K562 (cell line): ENCODE results near the gene LY6G6D. TPM values are rescaled to one million over a fixed set of nuclear protein-coding genes. Genes with fewer than 3 reads are reported as not detected.

Source experiments
- ADNP ChIP-seq: fragments of 200-800 bp; sonication (Bioruptor generic); IDR thresholded peaks from 2 replicates; pipeline ENCODE4 v1.6.1; 2016; ENCODE audit warnings: missing genetic modification characterization, missing compliant biosample characterization
- ARID2 ChIP-seq: fragments of 450-650 bp; IDR thresholded peaks from 2 replicates; pipeline ENCODE4 v1.6.1; 2017; ENCODE audit warnings: antibody characterized with exemption, mild to moderate bottlenecking
- HDGF ChIP-seq: fragments of 450-650 bp; IDR thresholded peaks from 2 replicates; pipeline ENCODE4 v1.6.1; 2016
- HNRNPLL ChIP-seq: fragments of 200-400 bp; formaldehyde crosslinking; IDR thresholded peaks from 2 replicates; pipeline ENCODE4 v1.6.1; 2017; ENCODE audit warnings: low read length, low read depth, mild to moderate bottlenecking; ENCODE audit not compliant: poor library complexity, severe bottlenecking
- KHSRP ChIP-seq: fragments of 450-650 bp; IDR thresholded peaks from 2 replicates; pipeline ENCODE4 v1.6.1; 2017
- NFIX ChIP-seq: fragments of 250-450 bp; sonication (Bioruptor Pico); IDR thresholded peaks from 2 replicates; pipeline ENCODE4 v1.4.0; 2020; ENCODE audit warnings: low read depth, mild to moderate bottlenecking, moderate library complexity
- POLR3G ChIP-seq: IDR thresholded peaks from 2 replicates; pipeline ENCODE4 v1.6.1; 2011; ENCODE audit not compliant: insufficient read length, insufficient replicate concordance; ENCODE audit errors: extremely low read depth
- RAD51 ChIP-seq: fragments of 450-650 bp; IDR thresholded peaks from 2 replicates; pipeline ENCODE4 v1.7.1; 2016; ENCODE audit warnings: low read depth, mild to moderate bottlenecking, borderline replicate concordance
- SUPT5H ChIP-seq: fragments of 450-650 bp; IDR thresholded peaks from 2 replicates; pipeline ENCODE4 v1.6.1; 2016
- TEAD1 ChIP-seq, 2 experiments: fragments of 450-650 bp in 1 of 2; sonication (generic) in 1 of 2; formaldehyde crosslinking; IDR thresholded peaks; 2 replicates each; pipeline versions ENCODE4 v1.4.0 to v1.8.0; 2020 to 2022; ENCODE audit warnings: mild to moderate bottlenecking in 2 of 2, missing genetic modification reagents in 1 of 2
- ZNF551 ChIP-seq: fragments of 250-450 bp; sonication (Bioruptor Pico); IDR thresholded peaks from 2 replicates; pipeline ENCODE4 v1.5.0; 2021; ENCODE audit warnings: mild to moderate bottlenecking, moderate library complexity
- polyA plus RNA-seq, 8 experiments: library from polyadenylated mRNA; depleted of rRNA in 4 of 8; stranded (reverse) in 5 of 8; unstranded in 3 of 8; fragments of >200 nt; fragmentation: Nextera tagmentation in 2 of 8; fragmentation: Illumina TruSeq in 1 of 8; extraction: Ambion mirVana in 2 of 8; extraction: Trizol in 1 of 8; gene quantifications; 2 replicates each; pipeline versions ENCODE4 v1.2.1 to v1.2.3, GENCODE V29; 2011 to 2014; ENCODE audit warnings: inconsistent platforms in 1 of 8, missing spikeins in 1 of 8
- total RNA-seq, 7 experiments: library from RNA; depleted of rRNA in 6 of 7; stranded (reverse); fragments of >200 nt in 6 of 7; fragmentation: Illumina TruSeq in 2 of 7; extraction: Trizol in 2 of 7; gene quantifications; 2 replicates each; pipeline versions ENCODE4 v1.2.1 to v1.2.3, GENCODE V29; 2011 to 2021; ENCODE audit warnings: low replicate concordance in 1 of 7
- TF ChIP-seq, protein P1 (sequence below): fragments of 150-350 bp; IDR thresholded peaks from 2 replicates; pipeline ENCODE4 v1.6.1; 2014; ENCODE audit warnings: low read depth, mild to moderate bottlenecking, low read length, borderline replicate concordance
- TF ChIP-seq, protein P2 (sequence below): fragments of 450-650 bp; IDR thresholded peaks from 2 replicates; pipeline ENCODE4 v1.6.1; 2018; ENCODE audit not compliant: partially characterized antibody
- TF ChIP-seq, protein P3 (sequence below): fragments of 250-450 bp; sonication (Bioruptor Pico); IDR thresholded peaks from 2 replicates; pipeline ENCODE4 v1.5.0; 2021
- TF ChIP-seq, protein P4 (sequence below): conservative IDR thresholded peaks from 2 replicates; pipeline ENCODE4 v1.6.1; 2011; ENCODE audit warnings: low read depth, mild to moderate bottlenecking, low read length; ENCODE audit not compliant: control insufficient read depth
- TF ChIP-seq, protein P5 (sequence below): fragments of 450-650 bp; IDR thresholded peaks from one replicate; pipeline ENCODE4 v1.6.1; 2018; ENCODE audit warnings: mild to moderate bottlenecking, moderate library complexity; ENCODE audit not compliant: partially characterized antibody

The LY6G6D gene
- total and polyA plus RNA-seq, 9 of the 15 experiments (the other 6 are each of a cell fraction or from before 2014, with no cell fraction given): 0.30 to 0.38 TPM; not detected in 7

DNA sequence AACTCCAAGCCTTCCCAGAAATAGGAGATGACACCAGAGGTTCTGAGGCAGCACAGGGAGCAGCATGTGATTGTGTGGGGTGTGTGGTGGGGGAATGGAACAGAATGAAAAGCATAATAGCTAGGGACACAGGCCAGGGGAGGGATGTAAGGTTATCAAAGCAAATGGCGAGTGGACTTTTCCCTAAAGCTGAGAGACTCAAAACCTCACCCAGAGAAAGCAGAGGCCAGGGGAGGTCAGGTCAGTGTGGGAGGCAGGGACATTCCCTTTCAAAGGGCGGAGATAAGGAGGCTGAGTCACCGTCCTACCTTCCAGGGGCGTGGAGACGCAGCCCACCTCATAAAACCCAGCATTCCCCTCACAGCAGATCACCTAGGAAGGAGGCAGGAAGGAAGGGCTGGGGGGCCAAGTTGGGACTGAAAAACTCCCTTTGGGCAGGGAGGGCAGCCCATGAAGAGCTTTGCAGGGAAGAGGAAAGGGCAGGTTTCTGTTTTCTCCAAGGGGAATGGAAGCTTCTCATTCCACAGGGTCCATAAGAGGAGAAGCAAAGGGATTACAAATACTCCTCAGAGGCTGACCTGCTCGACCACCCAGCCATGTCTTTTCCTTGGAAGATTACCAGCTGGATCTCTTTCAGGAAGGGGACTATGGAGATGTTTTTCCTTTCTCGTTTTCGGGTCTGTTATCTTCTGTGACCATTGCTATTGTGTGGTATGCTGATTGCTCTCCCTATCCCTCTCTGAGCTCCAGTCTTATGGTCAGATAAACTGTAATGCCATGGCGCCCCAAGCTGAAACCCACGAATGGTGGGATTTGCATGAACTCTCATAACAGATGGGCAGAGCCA lies 24.7 kb upstream of the LY6G6D start (continued):
- TF ChIP-seq NFIX (CRISPR knock-in tag) (no peak), KHSRP (0 out of 2 replicates have a peak, but pooled peaks have one; percentile 47), HNRNPLL (no peak), POLR3G (no peak), ZNF551 (CRISPR knock-in tag) (no peak), RAD51 (0 out of 2 replicates have a peak, but pooled peaks have one; percentile 17), ARID2 (no peak), TEAD1 (CRISPR knock-in tag; IDR thresholded peaks at IDR 0.05) (peak in 1 of 2 experiments; percentile 88; a peak in 3 of 4 replicates), SUPT5H (peak; percentile 81), HDGF (peak; percentile 25; the same call in 1 of the 2 replicates), ADNP (tag) (peak; percentile 94)
- TF ChIP-seq, protein P1, sequence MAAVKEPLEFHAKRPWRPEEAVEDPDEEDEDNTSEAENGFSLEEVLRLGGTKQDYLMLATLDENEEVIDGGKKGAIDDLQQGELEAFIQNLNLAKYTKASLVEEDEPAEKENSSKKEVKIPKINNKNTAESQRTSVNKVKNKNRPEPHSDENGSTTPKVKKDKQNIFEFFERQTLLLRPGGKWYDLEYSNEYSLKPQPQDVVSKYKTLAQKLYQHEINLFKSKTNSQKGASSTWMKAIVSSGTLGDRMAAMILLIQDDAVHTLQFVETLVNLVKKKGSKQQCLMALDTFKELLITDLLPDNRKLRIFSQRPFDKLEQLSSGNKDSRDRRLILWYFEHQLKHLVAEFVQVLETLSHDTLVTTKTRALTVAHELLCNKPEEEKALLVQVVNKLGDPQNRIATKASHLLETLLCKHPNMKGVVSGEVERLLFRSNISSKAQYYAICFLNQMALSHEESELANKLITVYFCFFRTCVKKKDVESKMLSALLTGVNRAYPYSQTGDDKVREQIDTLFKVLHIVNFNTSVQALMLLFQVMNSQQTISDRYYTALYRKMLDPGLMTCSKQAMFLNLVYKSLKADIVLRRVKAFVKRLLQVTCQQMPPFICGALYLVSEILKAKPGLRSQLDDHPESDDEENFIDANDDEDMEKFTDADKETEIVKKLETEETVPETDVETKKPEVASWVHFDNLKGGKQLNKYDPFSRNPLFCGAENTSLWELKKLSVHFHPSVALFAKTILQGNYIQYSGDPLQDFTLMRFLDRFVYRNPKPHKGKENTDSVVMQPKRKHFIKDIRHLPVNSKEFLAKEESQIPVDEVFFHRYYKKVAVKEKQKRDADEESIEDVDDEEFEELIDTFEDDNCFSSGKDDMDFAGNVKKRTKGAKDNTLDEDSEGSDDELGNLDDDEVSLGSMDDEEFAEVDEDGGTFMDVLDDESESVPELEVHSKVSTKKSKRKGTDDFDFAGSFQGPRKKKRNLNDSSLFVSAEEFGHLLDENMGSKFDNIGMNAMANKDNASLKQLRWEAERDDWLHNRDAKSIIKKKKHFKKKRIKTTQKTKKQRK: no peak
- TF ChIP-seq, protein P2, sequence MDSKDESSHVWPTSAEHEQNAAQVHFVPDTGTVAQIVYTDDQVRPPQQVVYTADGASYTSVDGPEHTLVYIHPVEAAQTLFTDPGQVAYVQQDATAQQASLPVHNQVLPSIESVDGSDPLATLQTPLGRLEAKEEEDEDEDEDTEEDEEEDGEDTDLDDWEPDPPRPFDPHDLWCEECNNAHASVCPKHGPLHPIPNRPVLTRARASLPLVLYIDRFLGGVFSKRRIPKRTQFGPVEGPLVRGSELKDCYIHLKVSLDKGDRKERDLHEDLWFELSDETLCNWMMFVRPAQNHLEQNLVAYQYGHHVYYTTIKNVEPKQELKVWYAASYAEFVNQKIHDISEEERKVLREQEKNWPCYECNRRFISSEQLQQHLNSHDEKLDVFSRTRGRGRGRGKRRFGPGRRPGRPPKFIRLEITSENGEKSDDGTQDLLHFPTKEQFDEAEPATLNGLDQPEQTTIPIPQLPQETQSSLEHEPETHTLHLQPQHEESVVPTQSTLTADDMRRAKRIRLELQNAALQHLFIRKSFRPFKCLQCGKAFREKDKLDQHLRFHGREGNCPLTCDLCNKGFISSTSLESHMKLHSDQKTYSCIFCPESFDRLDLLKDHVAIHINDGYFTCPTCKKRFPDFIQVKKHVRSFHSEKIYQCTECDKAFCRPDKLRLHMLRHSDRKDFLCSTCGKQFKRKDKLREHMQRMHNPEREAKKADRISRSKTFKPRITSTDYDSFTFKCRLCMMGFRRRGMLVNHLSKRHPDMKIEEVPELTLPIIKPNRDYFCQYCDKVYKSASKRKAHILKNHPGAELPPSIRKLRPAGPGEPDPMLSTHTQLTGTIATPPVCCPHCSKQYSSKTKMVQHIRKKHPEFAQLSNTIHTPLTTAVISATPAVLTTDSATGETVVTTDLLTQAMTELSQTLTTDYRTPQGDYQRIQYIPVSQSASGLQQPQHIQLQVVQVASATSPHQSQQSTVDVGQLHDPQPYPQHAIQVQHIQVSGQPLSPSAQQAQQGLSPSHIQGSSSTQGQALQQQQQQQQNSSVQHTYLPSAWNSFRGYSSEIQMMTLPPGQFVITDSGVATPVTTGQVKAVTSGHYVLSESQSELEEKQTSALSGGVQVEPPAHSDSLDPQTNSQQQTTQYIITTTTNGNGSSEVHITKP: peak; percentile 61
- TF ChIP-seq, protein P3, sequence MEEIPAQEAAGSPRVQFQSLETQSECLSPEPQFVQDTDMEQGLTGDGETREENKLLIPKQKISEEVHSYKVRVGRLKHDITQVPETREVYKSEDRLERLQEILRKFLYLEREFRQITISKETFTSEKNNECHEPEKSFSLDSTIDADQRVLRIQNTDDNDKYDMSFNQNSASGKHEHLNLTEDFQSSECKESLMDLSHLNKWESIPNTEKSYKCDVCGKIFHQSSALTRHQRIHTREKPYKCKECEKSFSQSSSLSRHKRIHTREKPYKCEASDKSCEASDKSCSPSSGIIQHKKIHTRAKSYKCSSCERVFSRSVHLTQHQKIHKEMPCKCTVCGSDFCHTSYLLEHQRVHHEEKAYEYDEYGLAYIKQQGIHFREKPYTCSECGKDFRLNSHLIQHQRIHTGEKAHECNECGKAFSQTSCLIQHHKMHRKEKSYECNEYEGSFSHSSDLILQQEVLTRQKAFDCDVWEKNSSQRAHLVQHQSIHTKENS (CRISPR knock-in tag): no peak
- TF ChIP-seq, protein P4, sequence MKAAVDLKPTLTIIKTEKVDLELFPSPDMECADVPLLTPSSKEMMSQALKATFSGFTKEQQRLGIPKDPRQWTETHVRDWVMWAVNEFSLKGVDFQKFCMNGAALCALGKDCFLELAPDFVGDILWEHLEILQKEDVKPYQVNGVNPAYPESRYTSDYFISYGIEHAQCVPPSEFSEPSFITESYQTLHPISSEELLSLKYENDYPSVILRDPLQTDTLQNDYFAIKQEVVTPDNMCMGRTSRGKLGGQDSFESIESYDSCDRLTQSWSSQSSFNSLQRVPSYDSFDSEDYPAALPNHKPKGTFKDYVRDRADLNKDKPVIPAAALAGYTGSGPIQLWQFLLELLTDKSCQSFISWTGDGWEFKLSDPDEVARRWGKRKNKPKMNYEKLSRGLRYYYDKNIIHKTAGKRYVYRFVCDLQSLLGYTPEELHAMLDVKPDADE: no peak
- TF ChIP-seq, protein P5, sequence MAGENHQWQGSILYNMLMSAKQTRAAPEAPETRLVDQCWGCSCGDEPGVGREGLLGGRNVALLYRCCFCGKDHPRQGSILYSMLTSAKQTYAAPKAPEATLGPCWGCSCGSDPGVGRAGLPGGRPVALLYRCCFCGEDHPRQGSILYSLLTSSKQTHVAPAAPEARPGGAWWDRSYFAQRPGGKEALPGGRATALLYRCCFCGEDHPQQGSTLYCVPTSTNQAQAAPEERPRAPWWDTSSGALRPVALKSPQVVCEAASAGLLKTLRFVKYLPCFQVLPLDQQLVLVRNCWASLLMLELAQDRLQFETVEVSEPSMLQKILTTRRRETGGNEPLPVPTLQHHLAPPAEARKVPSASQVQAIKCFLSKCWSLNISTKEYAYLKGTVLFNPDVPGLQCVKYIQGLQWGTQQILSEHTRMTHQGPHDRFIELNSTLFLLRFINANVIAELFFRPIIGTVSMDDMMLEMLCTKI: no peak
